Kidney (tissue), 14 donors: ENCODE measurements around the gene ARL8A. TPM values are rescaled to one million over a fixed set of nuclear protein-coding genes. Genes with fewer than 3 reads are reported as not detected.

Source experiments
- DNase-seq, 5 donors: peaks; one replicate each; pipeline ENCODE4 v3.0.0-alpha.2; 2013 to 2020
- FAIRE-seq: peaks from 2 replicates; lab custom pipeline; 2012; peaks lifted over from hg19 to GRCh38; lab: Jason Lieb, UNC
- H3K27ac ChIP-seq, 2 donors: one replicate each; pipeline ENCODE4 v1.7.0; 2013; ENCODE audit warnings: low read depth in 2 of 2, low read length in 2 of 2, inconsistent platforms in 1 of 2
- H3K27me3 ChIP-seq: one replicate; pipeline ENCODE4 v1.7.1; 2013; ENCODE audit warnings: low read length, inconsistent platforms; ENCODE audit not compliant: control insufficient read depth, insufficient read depth
- H3K36me3 ChIP-seq, 3 donors: one replicate each; pipeline versions ENCODE4 v1.7.0 to v1.7.1; 2013; ENCODE audit warnings: low read length in 3 of 3, control low read depth in 1 of 3, inconsistent platforms in 1 of 3; ENCODE audit not compliant: insufficient read depth in 3 of 3, control insufficient read depth in 2 of 3
- H3K4me1 ChIP-seq, 3 donors: one replicate each; pipeline versions ENCODE4 v1.7.0 to v1.7.1; 2013; ENCODE audit warnings: low read length in 3 of 3, inconsistent platforms in 1 of 3, low read depth in 1 of 3; ENCODE audit not compliant: control insufficient read depth in 2 of 3, insufficient read depth in 2 of 3
- H3K4me3 ChIP-seq, 3 donors: one replicate each; pipeline versions ENCODE4 v1.7.0 to v1.8.1; 2013; ENCODE audit warnings: low read length in 3 of 3, control low read depth in 1 of 3, inconsistent platforms in 1 of 3
- H3K9ac ChIP-seq, 3 donors: one replicate each; pipeline versions ENCODE4 v1.7.0 to v1.7.1; 2013; ENCODE audit warnings: low read length in 3 of 3, control low read depth in 1 of 3, inconsistent platforms in 1 of 3
- H3K9me3 ChIP-seq, 3 donors: one replicate each; pipeline versions ENCODE4 v1.7.0 to v1.7.1; 2013; ENCODE audit warnings: low read length in 3 of 3, control low read depth in 1 of 3, inconsistent platforms in 1 of 3; ENCODE audit not compliant: control insufficient read depth in 2 of 3, insufficient read depth in 1 of 3
- CTCF ChIP-seq: IDR thresholded peaks from 3 replicates; pipeline ENCODE4 v1.5.1; 2012; ENCODE audit warnings: mild to moderate bottlenecking, moderate library complexity, borderline replicate concordance; ENCODE audit not compliant: insufficient read depth; ENCODE audit errors: extremely low read depth
- intact Hi-C: fragments of 100-400 bp; cut with DNase I; formaldehyde crosslinking; loops from one replicate; pipeline ENCODE4 v1.11.1; 2022
- polyA plus RNA-seq: library from polyadenylated mRNA; stranded (reverse); fragments of 350-450 nt; fragmentation: Illumina TruSeq; extraction: RNeasy Lipid Tissue Mini Kit (QIAGEN cat#74804); gene quantifications from one replicate; pipeline ENCODE4 v1.2.3, GENCODE V29; 2014; ENCODE audit warnings: low read depth, low replicate concordance; ENCODE audit not compliant: insufficient read depth
- total RNA-seq: library from RNA; stranded (reverse); fragmentation: NEBNext Ultra II Directional; extraction: Animal tissue kit (Norgen Biotek cat#: 25700); gene quantifications from one replicate; pipeline ENCODE4 v1.2.1, GENCODE V29; 2021
- donor health status: control.
- donor health status: control.
- donor health status: control.
- donor health status: control.
- donor health status: control.
- donor health status: DM: yes; HTN: yes; CAD: no.
- donor health status: Normal renal cell carcinoma (clear cell type).

Gene ARL8A
- total and polyA plus RNA-seq, 2 donors from 2014 or later: 60.8 to 72.2 TPM

DNA sequence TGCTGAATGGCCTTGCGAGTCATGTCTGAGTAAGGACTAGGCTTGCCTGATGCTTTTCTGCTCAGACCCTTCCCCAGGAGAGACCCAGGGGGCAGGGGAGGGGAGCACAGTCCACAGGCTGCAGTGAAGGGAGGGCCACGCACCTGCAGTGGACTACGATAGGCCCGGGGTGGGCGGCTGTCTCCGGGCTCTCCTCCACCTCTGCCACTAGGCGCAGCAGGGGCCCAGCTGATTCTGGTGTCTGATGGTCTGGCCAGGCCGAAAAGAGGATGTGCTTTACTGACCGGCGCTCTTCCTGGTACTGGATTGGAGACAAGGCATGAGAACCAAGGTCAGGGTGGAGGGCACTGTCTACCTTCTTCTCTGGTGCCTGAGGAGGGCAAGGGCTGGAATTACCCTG, 7.9 kb upstream of the ARL8A start:
- peak in 1 of 5 donors; percentile 52 for DNase-seq
- H3K27ac ChIP-seq: no peak overlapping the region
- no peaks in the 10 kb centered on the region for H3K27me3 ChIP-seq
- FAIRE-seq: no peak
- no peaks in the 10 kb centered on the region for H3K9me3 ChIP-seq
- no peak overlapping the region for H3K4me3 ChIP-seq
- no peaks in the 10 kb centered on the region for H3K36me3 ChIP-seq
- H3K4me1 ChIP-seq: peaks cover 0 to 7% (median 0%) of the 10 kb centered on the region in 3 donors
- no peak overlapping the region for H3K9ac ChIP-seq
- no peak for TF ChIP-seq CTCF
- intact Hi-C loops: no loop called here

DNA sequence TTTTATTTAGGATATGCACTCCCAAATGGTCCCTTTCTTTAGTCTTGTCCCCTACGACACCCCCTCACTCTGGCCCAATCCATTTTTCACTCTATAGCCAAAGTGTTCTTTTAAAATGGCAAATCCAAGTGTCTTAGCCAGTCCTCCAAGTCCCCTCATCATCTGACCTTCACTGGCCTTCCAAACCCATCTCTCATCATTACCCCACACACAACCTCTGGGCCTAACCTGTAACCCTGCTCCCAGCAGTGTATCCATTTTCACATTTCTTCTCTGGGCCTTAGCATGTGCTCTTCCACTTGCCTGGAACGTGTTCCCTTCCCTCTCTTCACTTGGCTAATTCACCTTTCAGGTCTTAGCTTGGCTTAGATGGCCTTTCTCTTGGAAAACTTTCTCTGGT, 6.5 kb upstream of the ARL8A start:
- no peak for DNase-seq
- FAIRE-seq: no peak
- Histone ChIP-seq H3K9me3 (no peaks in the 10 kb centered on the region), H3K27me3 (no peaks in the 10 kb centered on the region), H3K36me3 (no peaks in the 10 kb centered on the region), H3K27ac (no peak overlapping the region), H3K9ac (no peak overlapping the region), H3K4me3 (no peak overlapping the region), H3K4me1 (peaks cover 0 to 7% (median 0%) of the 10 kb centered on the region in 3 donors)
- intact Hi-C loops: no loop called here
- no peak for TF ChIP-seq CTCF

- no peak overlapping the region for H3K27ac ChIP-seq
- no peak for DNase-seq
- no peaks in the 10 kb centered on the region for H3K27me3 ChIP-seq
- H3K36me3 ChIP-seq: no peaks in the 10 kb centered on the region
- no peak for TF ChIP-seq CTCF
- intact Hi-C loops: no loop called here
- no peak overlapping the region for H3K4me3 ChIP-seq
- no peaks in the 10 kb centered on the region for H3K9me3 ChIP-seq
- no peak overlapping the region for H3K9ac ChIP-seq
- H3K4me1 ChIP-seq: peaks cover 0 to 6% (median under 1%) of the 10 kb centered on the region in 3 donors
- FAIRE-seq: no peak
Observed at GRCh38 chr1:202150602-202151001, 6.1 kb upstream of the ARL8A start.

GRCh38 chr1:202150187-202150586, 5.7 kb upstream of the ARL8A start:
- FAIRE-seq (no peak), DNase-seq (no peak)
- no peak for TF ChIP-seq CTCF
- no peak overlapping the region for H3K27ac ChIP-seq
- no peaks in the 10 kb centered on the region for H3K27me3 ChIP-seq
- H3K9ac ChIP-seq: no peak overlapping the region
- intact Hi-C loops: no loop called here
- H3K4me3 ChIP-seq: no peak overlapping the region
- no peaks in the 10 kb centered on the region for H3K9me3 ChIP-seq
- H3K36me3 ChIP-seq: no peaks in the 10 kb centered on the region
- H3K4me1 ChIP-seq: peaks cover 0 to 7% (median 5%) of the 10 kb centered on the region in 3 donors
